Keratinocyte (primary cell): ENCODE measurements around the gene SDC1.

Experiments
- CTCF ChIP-seq, 3 experiments: IDR thresholded peaks in 1 of 3; conservative IDR thresholded peaks in 1 of 3; optimal IDR thresholded peaks in 1 of 3; 2 replicates in 2 of 3; 3 replicates in 1 of 3; pipeline versions ENCODE3 to v1.5.1; 2011; ENCODE audit warnings: low read length in 3 of 3, mild to moderate bottlenecking in 3 of 3, moderate library complexity in 2 of 3, control low read depth in 1 of 3, inconsistent platforms in 1 of 3; ENCODE audit not compliant: insufficient read depth in 2 of 3; ENCODE audit errors: extremely low read depth in 1 of 3
- EZH2 ChIP-seq: IDR thresholded peaks from one replicate; pipeline ENCODE4 v1.6.1; 2012; ENCODE audit warnings: inconsistent platforms, mild to moderate bottlenecking, low read length, moderate library complexity

DNA sequence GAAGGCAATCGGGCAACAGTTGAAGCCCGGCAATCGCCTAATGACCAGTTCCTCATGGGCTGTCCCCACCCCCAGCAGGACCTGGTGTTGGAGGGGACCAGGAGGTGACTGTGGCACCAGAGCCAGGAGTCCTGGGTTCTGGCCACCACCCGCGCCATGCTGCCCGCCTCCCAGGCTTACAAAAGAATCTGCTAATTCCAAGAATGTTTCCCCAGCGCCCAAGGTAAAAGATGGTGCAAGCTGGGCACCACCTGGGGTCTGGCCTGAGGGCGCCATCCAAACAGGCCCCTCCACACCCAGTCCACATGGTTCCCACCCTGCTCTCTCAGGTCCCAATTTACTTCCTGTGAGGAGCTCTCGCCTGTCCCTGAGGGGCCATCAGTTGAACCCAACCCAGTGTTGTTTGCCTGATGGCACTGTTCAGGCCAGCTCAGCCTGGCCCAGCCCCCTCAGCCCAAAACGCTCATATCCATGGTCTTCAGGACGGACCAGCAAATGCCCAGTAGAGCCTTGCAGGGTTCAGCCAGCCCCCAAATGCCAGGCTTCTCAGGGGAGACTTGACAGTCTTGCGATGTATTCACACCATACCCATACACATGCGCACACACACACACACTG lies 5.1 kb downstream of the SDC1 start:
- TF ChIP-seq CTCF (optimal IDR thresholded peaks at IDR 0.05 in 1 of 3, IDR thresholded peaks at IDR 0.05 in 1 of 3, conservative IDR thresholded peaks at IDR 0.05 in 1 of 3; ENCODE audit: extremely low read depth in 1 of 3, insufficient read depth in 2 of 3, low read length in 3 of 3) (no peak), EZH2 (no peak)
